ENCODE data around the gene KRT6A.

KRT6A gene

DNA sequence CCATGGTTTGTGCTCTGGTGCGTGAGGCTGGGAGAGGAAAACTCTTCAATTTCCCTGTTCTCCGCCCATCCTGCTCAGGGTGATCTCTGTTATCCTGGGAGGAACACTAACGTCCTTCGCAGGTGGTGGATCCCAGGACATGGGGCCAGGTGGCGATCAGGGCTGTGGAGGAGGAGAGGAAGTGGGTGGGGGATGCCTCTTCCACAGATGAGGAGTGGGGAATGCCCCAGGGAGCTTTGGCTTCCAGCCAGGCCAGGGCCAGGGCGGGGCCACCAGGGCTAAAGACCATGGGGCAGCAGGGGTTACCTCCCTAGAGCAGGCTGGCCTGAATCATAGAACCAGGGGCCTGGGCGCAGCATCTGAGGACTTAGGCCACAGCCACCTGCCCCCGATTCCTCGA lies 55.5 kb downstream of the KRT6A start:
- no peak overlapping the region for H3K27ac ChIP-seq
- TF ChIP-seq, protein P1, sequence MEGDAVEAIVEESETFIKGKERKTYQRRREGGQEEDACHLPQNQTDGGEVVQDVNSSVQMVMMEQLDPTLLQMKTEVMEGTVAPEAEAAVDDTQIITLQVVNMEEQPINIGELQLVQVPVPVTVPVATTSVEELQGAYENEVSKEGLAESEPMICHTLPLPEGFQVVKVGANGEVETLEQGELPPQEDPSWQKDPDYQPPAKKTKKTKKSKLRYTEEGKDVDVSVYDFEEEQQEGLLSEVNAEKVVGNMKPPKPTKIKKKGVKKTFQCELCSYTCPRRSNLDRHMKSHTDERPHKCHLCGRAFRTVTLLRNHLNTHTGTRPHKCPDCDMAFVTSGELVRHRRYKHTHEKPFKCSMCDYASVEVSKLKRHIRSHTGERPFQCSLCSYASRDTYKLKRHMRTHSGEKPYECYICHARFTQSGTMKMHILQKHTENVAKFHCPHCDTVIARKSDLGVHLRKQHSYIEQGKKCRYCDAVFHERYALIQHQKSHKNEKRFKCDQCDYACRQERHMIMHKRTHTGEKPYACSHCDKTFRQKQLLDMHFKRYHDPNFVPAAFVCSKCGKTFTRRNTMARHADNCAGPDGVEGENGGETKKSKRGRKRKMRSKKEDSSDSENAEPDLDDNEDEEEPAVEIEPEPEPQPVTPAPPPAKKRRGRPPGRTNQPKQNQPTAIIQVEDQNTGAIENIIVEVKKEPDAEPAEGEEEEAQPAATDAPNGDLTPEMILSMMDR (conservative IDR thresholded peaks at IDR 0.05): no peak
- no peak for TF ChIP-seq ZFX (IDR thresholded peaks at IDR 0.05)
